ENCODE data around the gene CNR1.

GRCh38 chr6:88161940-88162339, 4.2 kb downstream of the CNR1 start:
- TF ChIP-seq POLR2A (IDR thresholded peaks at IDR 0.05; ENCODE audit: low read depth, low read length) (no peak), CTCF (IDR thresholded peaks at IDR 0.05; ENCODE audit: extremely low read depth in 1 of 2, insufficient read depth in 1 of 2, low read depth in 1 of 2, low read length in 2 of 2) (no peak), EZH2 (IDR thresholded peaks at IDR 0.05; ENCODE audit: borderline replicate concordance, low read depth, low read length, severe bottlenecking) (no peak), POLR2AphosphoS5 (IDR thresholded peaks at IDR 0.05; ENCODE audit: insufficient read depth, low read depth, low read length) (no peak), MAX (IDR thresholded peaks at IDR 0.05; ENCODE audit: insufficient read depth, insufficient read length) (no peak), MYC (IDR thresholded peaks at IDR 0.05; ENCODE audit: low read depth, low read length) (no peak), FOS (IDR thresholded peaks at IDR 0.05; ENCODE audit: borderline replicate concordance, insufficient read depth, low read length) (no peak), JUN (IDR thresholded peaks at IDR 0.05; ENCODE audit: borderline replicate concordance, insufficient read depth, insufficient read length, low read depth) (no peak), GATA2 (IDR thresholded peaks at IDR 0.05; ENCODE audit: insufficient read depth, insufficient read length, low read depth, low read length) (no peak)
